ENCODE data around the gene IL10RA. TPM values are rescaled to one million over a fixed set of nuclear protein-coding genes. Genes with fewer than 3 reads are reported as not detected.

IL10RA gene
- total RNA-seq, 6 experiments from 2014 or later, result 4.9 to 17.9 (median 7.4) TPM

DNA sequence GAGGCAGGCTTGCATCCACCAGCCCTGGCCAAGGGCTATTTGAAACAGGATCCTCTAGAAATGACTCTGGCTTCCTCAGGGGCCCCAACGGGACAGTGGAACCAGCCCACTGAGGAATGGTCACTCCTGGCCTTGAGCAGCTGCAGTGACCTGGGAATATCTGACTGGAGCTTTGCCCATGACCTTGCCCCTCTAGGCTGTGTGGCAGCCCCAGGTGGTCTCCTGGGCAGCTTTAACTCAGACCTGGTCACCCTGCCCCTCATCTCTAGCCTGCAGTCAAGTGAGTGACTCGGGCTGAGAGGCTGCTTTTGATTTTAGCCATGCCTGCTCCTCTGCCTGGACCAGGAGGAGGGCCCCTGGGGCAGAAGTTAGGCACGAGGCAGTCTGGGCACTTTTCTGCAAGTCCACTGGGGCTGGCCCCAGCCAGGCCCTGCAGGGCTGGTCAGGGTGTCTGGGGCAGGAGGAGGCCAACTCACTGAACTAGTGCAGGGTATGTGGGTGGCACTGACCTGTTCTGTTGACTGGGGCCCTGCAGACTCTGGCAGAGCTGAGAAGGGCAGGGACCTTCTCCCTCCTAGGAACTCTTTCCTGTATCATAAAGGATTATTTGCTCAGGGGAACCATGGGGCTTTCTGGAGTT lies 13.3 kb downstream of the IL10RA start:
- H3K4me1 ChIP-seq, result no peaks in the 10 kb centered on the region
- no CpG with 5 or more reads among the region's 3 CpGs for WGBS (ENCODE audit: insufficient coverage, low coverage, low lambda C conversion rate, missing lambda C conversion rate)
- H3K27me3 ChIP-seq, result no peaks in the 10 kb centered on the region
- intact Hi-C loops (cut with DNase I), result no loop called here
- DNase-seq (peak in 1 of 3 donors; percentile 37), ATAC-seq (no peak)
- no peaks in the 10 kb centered on the region for H3K9me3 ChIP-seq
- H3K4me3 ChIP-seq, result no peak overlapping the region
- H3K27ac ChIP-seq, result no peak overlapping the region
- TF ChIP-seq CTCF (IDR thresholded peaks at IDR 0.05) (no peak), POLR2A (IDR thresholded peaks at IDR 0.05) (no peak)
- H3K36me3 ChIP-seq, result peaks cover 0 to 9% (median 0%) of the 10 kb centered on the region in 4 donors

GRCh38 chr11:118000067-118000849 lies 14.1 kb downstream of the IL10RA start:
- 70% methylated on average over 3 of the region's 4 CpGs for WGBS (ENCODE audit: insufficient coverage, low coverage, low lambda C conversion rate, missing lambda C conversion rate)
- Histone ChIP-seq H3K4me3 (no peak overlapping the region), H3K4me1 (no peaks in the 10 kb centered on the region), H3K27me3 (no peaks in the 10 kb centered on the region), H3K36me3 (peaks cover 0 to 3% (median 0%) of the 10 kb centered on the region in 4 donors), H3K9me3 (no peaks in the 10 kb centered on the region), H3K27ac (no peak overlapping the region)
- TF ChIP-seq CTCF (IDR thresholded peaks at IDR 0.05) (no peak), POLR2A (IDR thresholded peaks at IDR 0.05) (no peak)
- DNase-seq (peak in 1 of 3 donors; percentile 32), ATAC-seq (peak in 1 of 4 donors; percentile 9)
- intact Hi-C loops (cut with DNase I), result no loop called here

DNA sequence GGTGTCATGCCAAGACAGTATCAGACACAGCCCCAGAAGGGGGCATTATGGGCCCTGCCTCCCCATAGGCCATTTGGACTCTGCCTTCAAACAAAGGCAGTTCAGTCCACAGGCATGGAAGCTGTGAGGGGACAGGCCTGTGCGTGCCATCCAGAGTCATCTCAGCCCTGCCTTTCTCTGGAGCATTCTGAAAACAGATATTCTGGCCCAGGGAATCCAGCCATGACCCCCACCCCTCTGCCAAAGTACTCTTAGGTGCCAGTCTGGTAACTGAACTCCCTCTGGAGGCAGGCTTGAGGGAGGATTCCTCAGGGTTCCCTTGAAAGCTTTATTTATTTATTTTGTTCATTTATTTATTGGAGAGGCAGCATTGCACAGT lies 14.6 kb downstream of the IL10RA start:
- H3K27ac ChIP-seq, result no peak overlapping the region
- no peaks in the 10 kb centered on the region for H3K4me1 ChIP-seq
- no peaks in the 10 kb centered on the region for H3K27me3 ChIP-seq
- intact Hi-C loops (cut with DNase I), result no loop called here
- ATAC-seq, result peak in 1 of 4 donors; percentile 12
- no peak overlapping the region for H3K4me3 ChIP-seq
- TF ChIP-seq CTCF (IDR thresholded peaks at IDR 0.05), result no peak
- TF ChIP-seq POLR2A (IDR thresholded peaks at IDR 0.05), result no peak
- WGBS (ENCODE audit: insufficient coverage, low coverage, low lambda C conversion rate, missing lambda C conversion rate), result 80% methylated on average over 1 of the region's 1 CpG
- peak in 1 of 3 donors; percentile 36 for DNase-seq
- H3K36me3 ChIP-seq, result peaks cover 0 to 3% (median 0%) of the 10 kb centered on the region in 4 donors
- H3K9me3 ChIP-seq, result no peaks in the 10 kb centered on the region

DNA sequence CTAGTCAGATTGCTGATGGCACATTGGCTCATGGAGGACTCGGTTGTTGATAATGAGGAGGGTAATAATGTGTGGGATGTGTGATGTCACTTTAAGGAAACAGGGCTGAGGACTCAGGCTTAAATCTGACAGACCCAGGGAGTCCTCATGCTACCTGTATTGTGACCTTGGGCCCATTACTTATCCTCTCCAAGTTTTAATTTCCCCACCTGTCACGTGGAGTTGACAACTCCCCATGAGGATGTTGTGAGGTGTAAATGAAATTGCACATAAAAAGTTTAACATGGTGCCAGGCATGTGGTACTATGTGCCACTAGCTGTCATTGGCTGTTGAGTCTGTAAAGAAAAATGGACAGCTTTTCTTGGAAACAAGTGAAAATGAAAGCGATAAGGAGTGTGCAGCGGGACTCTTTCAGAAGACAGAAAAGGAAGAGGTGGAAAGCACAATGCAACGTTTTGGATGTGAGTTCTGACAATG lies 15.3 kb downstream of the IL10RA start:
- no peak for TF ChIP-seq CTCF (IDR thresholded peaks at IDR 0.05)
- TF ChIP-seq POLR2A (IDR thresholded peaks at IDR 0.05), result no peak
- Histone ChIP-seq H3K4me1 (no peaks in the 10 kb centered on the region), H3K9me3 (no peaks in the 10 kb centered on the region), H3K27me3 (no peaks in the 10 kb centered on the region), H3K4me3 (no peak overlapping the region), H3K36me3 (peaks cover 0 to 3% (median 0%) of the 10 kb centered on the region in 4 donors), H3K27ac (peak overlapping the region in 2 of 3 donors; percentile 52 to 63)
- intact Hi-C loops (cut with DNase I), result no loop called here
- 40% methylated on average over 5 of the region's 5 CpGs for WGBS (ENCODE audit: insufficient coverage, low coverage, low lambda C conversion rate, missing lambda C conversion rate)
- DNase-seq (no peak), ATAC-seq (peak in 1 of 4 donors; percentile 12)
